Head of caudate nucleus (tissue), 42 donors: ENCODE results near the gene TNRC6B.
"Not testable (repeated sequence)": the region's sequence is repeated elsewhere in the genome, so short reads cannot be mapped to it uniquely, and the experiment has no call there.

Source experiments
- DNase-seq, 42 donors: peaks; one replicate each; pipeline versions ENCODE4 v3.0.0 to v3.0.0-alpha.2; 2020 to 2021; ENCODE audit warnings: mixed read lengths in 7 of 42
- intact Hi-C: fragments of 100-400 bp; cut with DNase I; formaldehyde crosslinking; loops from one replicate; pipeline ENCODE4 v1.15.0; 2022

The TNRC6B gene

DNA sequence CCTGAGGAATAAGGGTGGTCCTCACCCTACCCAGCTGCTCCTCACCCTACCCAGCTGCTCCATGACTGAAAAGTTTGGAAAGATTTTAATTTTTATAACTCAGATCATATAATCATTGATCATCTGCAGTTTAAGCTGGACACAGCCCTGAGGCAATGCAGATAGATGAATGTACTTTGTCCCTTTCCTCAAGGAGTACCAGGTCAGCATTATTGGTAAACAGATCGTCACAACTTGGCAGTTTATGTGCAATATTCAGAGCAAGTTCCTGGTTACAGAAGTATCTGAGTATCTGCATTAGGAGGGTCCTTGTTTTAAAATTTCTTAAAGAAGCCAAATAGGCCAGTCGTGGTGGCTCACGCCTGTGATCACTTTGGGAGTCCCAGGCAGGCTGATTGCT is 3.6 kb downstream of the TNRC6B start:
- no peak for DNase-seq

DNA sequence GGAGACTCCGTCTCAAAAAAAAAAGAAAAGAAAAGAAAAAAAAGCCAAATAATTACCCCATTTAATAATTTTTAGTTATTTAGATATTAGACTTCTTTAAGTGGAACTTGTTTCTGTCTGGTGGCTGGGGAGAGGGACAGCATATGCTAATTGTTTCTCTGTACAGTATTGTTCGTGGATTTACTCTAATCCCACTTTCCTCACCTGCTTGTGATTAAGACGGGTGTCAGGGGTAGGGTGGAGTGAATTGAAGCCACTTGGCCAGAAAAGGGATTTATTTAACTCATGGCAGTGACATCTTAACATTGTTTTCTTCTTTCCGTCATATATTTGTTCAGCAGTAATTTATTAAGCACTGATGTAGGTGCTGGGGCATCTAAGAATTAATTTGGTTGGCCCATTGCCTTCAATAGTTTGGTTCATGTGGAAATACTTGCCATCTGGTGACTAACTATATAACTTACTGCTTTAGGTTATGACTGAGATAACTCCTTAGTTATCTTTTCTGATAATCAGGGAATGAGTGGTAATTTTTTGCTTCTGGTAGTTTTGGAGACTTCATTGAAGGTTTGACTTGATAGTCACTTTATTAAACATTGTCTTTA is 4.6 kb downstream of the TNRC6B start:
- DNase-seq: peak in 1 of 42 donors; percentile 30
- intact Hi-C loops: no loop called here

More for the DNA sequence above, 3.6 kb downstream of the TNRC6B start:
- intact Hi-C loops: no loop called here

DNA sequence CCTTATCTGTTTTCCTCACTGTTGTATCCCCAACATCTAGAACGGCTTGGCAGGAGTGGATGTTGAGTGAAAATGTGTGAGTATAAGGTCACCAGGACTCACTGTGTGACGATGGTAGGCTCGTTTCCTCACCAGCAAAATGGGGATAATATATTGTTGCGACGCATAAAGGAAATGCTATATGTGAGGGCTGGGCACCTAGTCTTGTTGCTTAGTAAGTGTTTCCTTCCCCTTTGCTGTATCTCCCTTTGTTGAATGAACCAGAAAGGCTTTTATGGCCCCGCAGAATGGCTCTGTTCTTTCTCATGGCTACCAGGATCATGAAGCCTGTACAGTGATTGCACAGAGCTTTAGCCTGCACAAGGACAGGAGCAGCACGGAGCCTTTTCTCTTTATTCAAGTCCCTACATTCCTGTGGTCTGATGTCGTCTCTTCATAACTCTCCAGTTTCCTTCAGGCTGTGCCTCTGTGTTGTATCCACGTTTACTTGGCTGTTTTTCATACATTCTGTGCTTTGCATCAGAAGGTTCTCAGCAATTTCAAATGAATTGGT is 5.4 kb downstream of the TNRC6B start:
- peak in 1 of 42 donors; percentile 36 for DNase-seq
- intact Hi-C loops: no loop called here

DNA sequence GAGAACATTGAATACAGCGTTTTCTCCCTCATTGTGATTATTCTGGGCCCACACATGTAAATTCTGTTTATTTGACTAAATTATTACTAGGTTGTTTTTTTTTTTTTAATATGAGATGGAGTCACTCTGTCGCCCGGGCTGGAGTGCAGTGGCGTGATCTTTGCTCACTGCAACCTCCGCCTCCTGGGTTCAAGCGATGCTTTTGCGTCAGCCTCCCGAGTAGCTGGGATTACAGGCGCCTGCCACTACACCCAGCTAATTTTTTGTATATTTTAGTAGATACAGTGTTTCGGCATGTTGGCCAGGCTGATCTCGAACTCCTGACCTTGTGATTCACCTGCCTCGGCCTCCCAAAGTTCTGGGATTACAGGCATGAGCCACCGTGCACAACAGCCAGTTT is 5.9 kb downstream of the TNRC6B start:
- intact Hi-C loops: not testable (repeated sequence)
- peak in 1 of 42 donors; percentile 21 for DNase-seq

DNA sequence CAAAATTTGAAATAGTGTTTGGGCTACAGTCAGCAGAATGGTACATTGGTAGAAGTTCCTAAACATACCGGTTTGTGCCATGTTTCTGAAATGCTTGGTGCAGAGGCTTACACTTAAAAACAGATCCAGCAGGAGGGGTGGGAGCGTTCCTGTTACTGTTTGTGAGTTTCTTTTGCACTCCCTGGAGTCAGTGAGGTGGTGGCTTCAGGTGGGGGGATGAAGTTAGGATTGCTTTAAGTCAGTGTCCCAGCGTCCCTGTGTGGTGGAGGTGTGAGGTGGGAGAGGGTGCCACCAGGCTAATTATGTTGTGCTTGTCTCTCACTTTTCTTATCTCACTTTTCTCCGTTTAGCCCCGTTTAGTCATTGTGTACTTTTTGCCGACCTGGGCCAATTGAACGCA is 9.7 kb downstream of the TNRC6B start:
- intact Hi-C loops: no loop called here
- DNase-seq: peak in 1 of 42 donors; percentile 31

DNA sequence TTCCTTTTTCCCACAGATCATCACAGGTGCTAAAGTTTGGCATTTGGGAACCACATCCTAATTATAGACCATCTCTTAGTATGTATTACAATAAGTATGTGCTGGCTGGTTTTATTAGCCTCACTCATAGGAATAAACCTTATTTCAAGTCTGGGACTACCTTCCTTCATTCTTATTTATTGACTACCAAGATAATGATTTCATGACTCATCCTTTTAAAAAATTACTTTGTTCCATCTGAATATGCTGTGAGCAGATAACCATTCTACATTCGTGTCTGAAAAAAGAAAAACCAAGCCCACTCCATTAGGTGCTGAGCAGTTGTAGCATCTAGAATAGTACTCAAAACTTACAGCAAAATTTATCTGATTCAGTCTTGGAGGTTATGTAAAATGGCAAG is 12.3 kb downstream of the TNRC6B start:
- peak in 1 of 42 donors; percentile 3 for DNase-seq

DNA sequence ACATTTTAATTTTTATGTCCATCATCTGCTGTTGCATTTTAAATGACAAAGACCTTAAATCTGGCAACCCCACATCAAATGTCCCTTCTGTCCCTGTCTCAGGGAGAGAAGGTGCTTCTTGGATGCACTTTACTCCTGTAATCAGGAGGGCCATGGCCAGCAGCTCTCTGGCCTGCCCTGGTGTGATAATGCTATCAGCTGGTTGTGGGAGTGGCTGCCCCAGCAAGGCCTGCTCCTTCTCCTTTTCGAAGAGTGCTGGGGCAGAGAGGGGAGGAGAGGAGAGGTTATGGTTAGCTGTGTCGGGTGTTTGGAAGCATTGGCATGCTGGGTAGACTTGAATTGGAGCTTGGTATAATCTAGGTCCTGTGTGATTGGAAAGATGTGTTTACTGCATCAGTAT is 12.8 kb downstream of the TNRC6B start:
- intact Hi-C loops: no loop called here
- peak in 1 of 42 donors; percentile 36 for DNase-seq

More for the DNA sequence above, 12.3 kb downstream of the TNRC6B start:
- intact Hi-C loops: no loop called here

DNA sequence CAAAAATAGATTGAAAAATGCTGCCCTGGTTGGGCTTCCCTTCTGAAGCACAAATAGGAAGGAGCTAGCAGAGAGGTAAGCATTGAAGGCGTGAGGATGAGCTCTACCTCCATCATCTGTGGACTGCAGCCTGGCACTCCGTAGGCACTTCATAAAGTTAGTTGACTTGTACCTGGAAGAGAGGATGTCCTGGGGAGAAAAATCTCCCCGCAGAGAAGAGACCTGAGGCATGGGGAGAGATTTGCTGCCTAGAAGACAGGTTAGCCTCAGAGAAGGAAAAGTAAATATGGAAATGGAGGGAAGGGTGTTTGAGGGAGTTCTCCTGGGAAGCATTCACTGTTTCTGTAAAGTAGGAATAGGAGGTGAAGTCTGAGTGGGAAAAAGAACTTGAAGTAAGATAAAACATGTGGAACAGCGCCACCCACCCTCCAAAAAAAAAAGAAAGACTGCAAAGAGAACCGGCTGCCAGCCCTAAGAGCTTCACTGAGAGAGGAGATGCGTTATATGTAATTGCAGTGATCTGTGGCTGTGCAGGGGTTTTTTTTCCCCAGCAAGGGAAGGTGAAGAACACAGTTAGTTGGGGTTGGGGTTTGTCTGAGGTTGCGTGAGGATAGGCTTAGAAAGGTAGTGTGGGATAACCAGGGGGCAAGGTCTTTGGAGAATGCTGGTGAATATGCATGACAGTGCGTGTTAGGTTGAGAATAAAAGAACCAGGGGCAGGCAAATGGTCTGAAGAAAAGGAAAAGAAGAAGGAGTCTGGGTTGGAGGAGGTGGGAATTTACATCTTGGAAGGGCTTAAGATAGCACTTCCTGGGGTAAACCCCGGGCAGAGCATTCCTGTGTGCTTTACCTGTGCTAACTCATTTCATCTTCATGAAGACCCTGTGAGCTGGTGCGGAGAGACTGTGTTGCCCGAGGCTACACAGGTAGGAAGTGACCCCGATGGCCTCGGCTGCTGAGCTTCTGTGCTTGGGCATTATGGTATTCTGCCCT is 16.0 kb downstream of the TNRC6B start:
- DNase-seq: peak in 11 of 42 donors; percentile 21 to 65 (median 46)
- intact Hi-C loops: no loop called here

DNA sequence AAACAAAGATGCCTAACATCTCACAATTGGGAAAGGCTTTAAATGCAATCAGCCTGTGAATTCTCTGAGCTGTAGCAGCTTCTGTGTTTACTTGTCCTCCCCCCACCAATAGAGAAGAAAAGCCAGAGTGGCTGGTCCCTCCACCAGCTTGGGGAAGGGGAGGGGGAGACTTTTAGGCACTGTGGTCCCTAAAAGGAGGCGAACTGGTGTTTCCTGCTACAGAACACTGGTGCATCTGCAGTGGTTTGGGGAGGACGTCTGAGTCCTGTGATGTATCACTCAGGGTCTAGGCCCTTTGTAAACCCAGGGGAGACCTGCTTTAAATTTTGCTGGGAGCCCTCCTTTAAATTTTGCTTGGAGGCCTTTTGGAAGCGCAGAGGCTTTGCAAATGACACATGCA is 16.9 kb downstream of the TNRC6B start:
- peak in 1 of 42 donors; percentile 26 for DNase-seq
- intact Hi-C loops: no loop called here

DNA sequence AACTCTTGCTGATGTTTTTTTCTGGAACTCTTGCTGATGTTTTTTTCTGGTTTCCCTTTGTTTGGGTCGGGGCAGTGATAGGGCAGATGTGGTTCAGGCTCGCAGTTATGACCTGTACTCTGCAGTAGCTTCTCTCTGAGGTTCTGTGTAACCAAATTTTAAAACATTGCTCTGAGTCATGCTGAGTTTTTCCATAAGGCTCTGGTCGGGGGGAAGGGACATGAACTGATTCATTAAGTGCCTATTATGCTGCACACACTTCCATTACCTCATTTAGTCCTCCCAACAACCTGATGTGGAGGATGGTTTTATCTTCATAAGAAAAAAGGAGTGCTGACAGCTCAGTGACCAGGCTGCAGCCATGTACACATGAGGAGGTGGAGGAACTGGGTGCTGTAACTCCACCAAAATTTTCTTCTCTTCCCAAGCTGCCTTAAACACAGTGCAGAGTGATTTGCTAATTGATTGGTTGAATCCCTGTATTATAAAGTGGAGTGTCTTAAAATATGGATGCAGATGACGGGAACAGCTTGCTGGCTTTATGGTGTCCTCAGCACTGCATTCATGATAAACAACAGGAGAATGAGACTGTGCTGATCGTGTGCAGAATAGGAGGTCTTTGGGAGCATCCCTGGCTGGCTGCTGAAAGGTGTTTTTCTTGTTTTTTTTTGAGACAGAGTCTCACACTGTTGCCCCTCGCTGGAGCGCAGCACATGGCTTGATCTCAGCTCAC is 19.1 kb downstream of the TNRC6B start:
- DNase-seq: peak in 6 of 42 donors; percentile 30 to 57 (median 40)
- intact Hi-C loops: no loop called here

DNA sequence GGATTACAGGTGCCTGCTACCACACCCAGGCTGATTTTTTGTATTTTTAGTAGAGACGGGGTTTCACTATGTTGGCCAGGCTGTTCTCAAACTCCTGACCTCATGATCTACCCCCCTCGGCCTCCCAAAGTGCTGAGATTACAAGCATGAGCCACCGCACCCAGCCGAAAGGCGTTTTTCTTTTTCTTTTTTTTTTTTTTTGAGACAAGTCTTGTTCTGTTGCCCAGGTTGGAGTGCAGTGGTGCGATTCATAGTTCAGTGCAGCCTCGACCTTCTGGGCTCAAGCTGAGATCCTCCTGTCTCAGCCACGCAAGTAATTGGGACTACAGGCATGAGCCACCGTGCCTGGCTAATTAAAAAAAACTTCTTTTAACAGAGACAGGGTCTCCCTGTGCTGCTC is 19.7 kb downstream of the TNRC6B start:
- intact Hi-C loops: not testable (repeated sequence)

DNA sequence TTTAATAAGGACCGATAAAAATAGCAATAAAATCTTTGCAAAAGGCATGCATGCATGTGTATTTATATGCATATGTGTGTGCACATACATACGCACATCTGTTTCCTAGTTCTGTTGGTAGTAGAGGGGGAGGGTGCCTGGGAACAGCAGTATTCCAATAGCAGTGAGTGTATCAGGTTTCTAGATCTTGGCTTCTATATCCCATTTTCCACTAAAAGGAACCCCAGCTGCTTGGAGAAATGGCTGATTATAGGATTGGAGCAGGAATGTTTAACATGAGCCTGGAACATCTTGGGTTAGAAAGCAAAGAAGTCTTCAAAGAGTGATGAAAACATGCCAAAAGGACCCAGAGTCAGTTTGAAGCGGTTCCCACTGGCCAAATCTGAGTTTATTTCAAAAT is 21.0 kb downstream of the TNRC6B start:
- no peak for DNase-seq
- intact Hi-C loops: no loop called here

More for the DNA sequence above, 19.7 kb downstream of the TNRC6B start:
- DNase-seq: not testable (repeated sequence)

DNA sequence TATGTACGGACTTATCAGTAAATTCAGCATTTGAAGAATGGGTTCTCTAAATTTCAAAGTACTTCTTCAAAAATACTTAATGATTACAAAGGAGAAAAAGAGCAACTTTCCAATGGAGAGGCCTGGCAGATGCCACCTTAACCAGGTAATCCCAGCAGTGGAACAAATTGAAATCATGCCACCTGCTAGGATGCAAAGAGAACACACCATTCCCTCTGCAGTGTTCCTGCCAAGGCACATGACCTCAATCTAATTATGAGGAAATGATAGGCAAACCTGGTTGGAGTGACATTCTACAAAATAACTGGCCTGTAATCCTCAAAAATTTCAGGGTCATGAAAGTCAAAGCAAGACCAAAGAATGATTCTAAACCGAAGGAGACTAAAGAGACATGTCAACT is 21.5 kb downstream of the TNRC6B start:
- no peak for DNase-seq

DNA sequence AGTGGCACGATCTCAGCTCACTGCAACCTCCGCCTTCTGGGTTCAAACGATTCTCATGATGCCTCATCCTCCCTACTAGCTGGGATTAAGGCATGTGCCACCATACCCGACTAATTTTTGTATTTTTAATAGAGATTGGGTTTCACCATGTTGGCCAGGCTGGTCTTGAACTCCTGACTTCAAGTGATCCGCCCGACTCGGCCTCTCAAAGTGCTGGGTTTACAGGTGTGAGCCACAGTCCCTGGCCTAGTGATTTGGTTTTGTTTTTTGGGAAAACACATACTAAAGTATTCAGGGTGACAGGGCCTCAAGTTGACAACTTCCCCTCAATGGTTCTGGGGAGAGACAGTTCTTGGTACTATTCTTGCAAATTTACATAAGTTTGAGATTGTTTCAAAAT is 22.1 kb downstream of the TNRC6B start:
- intact Hi-C loops: no loop called here
- no peak for DNase-seq

More for the DNA sequence above, 21.5 kb downstream of the TNRC6B start:
- intact Hi-C loops: no loop called here

DNA sequence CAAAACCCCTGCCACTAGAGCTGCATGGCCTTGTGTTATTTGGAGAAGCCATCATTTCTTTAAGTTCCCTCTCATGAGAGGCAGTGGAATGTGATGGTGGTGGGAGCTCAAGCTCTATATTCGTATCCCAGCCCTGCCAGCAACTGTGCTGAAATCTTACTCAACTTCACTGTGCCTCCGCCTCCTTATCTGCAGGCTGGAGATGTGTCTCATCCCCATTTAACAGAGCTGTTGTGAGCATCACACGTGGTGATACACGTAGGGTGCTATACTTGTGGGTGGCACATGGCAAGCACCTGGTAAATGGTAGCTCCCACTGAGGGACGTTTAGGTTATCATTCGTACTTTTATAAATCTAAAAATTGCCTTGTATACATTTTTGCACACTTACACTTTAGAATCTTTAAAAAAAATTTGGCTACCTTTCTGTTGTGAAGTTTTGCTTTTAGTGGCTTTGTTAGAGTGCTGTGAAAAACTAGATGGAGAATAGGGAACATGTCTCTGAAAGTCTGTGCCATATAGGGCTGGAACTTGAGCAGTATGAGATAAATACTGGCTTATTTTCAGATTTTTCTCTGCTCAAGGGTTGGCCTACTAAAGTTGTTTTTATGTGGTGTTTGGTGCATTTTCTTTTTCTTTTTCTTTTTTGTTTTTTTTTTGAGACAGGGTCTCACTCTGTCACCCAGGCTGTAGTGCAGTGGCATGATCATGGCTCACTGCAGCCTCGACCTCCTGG is 23.2 kb downstream of the TNRC6B start:
- peak in 41 of 42 donors; percentile 31 to 92 (median 66) for DNase-seq
- intact Hi-C loops: no loop called here

DNA sequence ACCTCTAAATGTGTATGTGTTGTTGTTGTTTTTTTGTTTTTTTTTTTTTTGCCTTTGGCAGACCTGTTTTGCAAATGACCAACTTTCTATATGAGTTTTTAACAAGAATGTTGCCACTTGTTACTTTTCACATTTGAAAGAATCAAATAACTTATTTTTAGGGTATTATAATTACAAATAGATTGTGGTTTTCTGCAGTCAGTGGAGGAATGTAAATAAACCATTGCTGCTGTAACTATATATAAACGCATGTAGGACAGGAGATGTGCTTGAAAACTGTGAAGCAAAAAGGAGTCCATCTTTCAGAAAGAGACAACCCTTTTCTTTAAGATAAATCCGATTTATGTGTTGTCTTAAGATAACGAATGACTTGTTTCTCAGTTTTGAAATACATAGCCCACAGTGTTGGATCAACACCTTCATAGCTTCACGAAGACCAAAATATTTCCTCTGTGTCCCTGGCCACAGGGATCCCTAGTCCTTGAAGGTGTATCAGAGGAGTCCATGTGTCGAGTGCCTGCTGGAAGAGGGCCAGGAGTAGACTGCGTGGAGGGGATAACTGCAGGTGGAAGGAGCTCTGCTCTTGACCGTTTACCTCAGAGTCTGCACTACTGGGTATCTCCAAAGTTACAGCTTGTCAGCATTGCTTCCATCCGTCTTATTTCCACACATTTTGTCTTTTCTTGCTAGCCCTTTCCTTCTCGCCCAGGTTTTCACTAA is 24.7 kb downstream of the TNRC6B start:
- intact Hi-C loops: no loop called here
- DNase-seq: no peak

DNA sequence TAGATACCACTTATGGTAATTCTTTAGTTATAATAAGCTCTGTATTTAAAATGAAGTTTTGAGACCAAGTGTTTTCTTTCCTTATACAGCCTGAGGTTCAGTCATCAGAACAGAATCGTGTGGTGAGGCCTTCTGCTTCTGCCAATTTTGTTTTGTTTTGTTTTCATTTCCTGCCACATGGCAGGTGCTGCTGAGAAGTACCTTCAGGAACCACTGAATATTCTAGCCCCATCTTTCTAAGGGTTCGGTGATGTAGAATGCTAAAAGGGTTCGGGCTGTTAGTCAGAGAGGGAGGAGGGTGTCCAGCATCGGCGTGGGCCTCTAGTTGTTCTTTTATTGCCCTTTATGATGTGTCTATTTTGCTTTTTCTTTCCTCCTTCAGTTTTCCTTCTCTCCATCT is 25.8 kb downstream of the TNRC6B start:
- DNase-seq: no peak
- intact Hi-C loops: no loop called here
